Measurements from ENCODE around the gene NKX6-1. TPM values are rescaled to one million over a fixed set of nuclear protein-coding genes. Genes with fewer than 3 reads are reported as not detected.

Gene NKX6-1
- polyA plus RNA-seq, 1 donor: 0.27 TPM

GRCh38 chr4:84498203-84498934, 723 bp downstream of the NKX6-1 start:
- DNase-seq: no peak

GRCh38 chr4:84497504-84498202, 1.4 kb downstream of the NKX6-1 start:
- DNase-seq: no peak

- DNase-seq: no peak
Observed at GRCh38 chr4:84496706-84497503, 2.2 kb downstream of the NKX6-1 start.

DNA sequence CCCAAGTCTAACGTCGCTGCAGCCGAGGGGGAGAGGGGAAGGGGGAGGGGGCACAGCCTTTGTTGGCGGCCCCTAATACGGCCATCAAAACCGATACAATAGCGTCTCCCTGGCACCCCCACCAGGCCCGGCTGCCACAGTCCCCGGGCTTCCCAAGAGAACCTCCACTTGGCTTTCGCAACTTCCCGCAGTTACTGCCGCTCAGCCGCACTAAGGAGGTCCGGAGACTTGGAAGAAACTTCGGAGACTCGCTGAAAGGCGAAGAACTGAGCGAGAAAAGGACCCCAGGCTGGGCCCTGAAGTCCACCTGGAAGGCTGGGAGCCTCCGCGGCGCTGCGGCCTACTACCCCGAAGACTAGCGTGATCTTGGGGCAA, 2.8 kb downstream of the NKX6-1 start:
- DNase-seq: no peak

- DNase-seq: no peak
Observed at GRCh38 chr4:84495794-84496261, 3.3 kb downstream of the NKX6-1 start.

DNA sequence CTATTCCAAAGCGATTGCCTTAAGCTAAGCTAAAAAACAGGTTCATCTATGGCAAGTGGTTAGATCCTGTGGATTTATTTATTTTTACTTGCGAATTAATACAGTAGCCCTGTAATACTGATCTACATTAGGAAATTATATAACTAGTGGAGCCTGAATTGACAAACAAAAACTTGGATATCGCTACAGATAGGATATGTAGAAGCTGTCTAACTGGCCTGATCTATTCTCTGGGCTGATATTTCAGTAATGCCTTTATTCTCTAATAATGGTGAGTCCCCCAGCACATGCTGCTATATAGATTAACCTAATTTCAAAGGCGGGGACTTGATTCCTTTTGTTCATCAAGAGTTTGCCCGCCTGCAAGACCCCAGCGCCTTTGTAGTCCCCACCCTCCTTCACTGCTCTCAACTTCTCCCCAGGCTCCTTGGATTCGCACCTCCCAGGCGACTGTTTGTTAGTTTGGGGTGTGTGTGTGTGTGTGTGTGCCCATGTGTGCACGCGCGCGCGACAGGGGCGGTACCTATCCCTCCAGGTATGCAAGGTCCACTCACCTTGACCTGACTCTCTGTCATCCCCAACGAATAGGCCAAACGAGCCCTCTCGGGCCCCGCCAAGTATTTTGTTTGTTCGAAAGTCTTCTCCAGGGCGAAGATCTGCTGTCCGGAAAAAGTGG, 3.8 kb downstream of the NKX6-1 start:
- no peak for DNase-seq

GRCh38 chr4:84494531-84494930, 4.6 kb downstream of the NKX6-1 start:
- no peak for DNase-seq

- no peak for DNase-seq
Observed at GRCh38 chr4:84494076-84494475, 5.0 kb downstream of the NKX6-1 start.

GRCh38 chr4:84493092-84493850, 5.8 kb downstream of the NKX6-1 start:
- no peak for DNase-seq

GRCh38 chr4:84492737-84493091, 6.4 kb downstream of the NKX6-1 start:
- no peak for DNase-seq

DNA sequence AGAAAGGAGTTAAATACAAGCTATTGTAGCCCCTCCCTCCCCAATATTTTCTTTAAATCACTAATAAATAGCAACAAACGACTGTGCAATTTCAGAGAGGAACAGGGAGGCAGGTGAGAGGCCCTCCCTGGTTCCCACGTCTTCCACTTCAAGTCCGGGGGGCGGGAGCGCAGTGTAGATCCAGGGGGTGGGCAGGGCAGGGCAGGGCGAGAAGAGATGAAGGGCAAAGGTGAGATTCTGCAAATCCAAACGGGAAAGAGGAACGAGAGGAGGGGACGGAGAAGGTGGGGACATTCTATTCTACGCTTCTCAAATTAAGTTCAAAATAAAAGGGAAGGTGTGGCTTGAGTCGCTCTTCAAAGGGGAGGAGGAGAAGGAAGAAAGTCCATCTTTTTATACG, 6.8 kb downstream of the NKX6-1 start:
- DNase-seq: no peak

DNA sequence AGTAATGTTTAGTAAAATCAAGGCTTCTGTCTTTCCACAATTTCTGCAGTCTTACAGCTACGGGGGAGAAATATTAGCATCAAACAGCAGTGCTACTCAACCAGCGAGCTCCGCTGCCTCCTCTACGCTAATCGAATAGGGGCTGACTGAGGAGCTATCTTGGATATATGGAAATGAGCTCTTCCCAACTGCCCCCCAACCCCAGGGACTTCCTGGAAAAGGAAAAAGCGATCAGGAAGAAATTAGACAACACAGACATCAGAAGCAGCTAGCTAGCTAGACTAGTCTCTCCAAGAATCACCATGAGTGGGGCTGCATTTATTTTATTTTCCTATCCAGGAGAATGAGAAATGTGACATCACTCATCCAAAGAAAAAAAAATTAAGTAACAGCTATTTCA, 7.6 kb downstream of the NKX6-1 start:
- DNase-seq: no peak

DNA sequence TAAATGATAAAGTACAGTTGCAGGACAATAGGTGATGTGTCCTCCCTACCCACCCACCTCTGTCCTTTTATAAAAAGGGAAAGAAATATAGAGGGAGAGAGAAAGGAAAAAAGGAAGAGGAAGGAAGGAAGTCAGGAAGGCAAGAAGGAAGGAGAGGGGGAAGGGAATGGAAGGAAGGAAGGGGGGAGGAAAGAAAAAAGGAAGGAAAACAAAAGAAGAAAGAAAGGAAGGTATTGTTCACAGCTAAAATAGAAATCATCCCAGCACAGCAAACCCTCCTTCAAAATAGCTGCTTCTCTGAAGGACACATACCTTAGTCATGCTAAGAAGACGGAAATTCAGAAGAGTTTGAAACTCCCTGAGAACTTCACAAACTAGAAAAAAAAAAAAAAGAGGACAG, 8.4 kb downstream of the NKX6-1 start:
- no peak for DNase-seq

- DNase-seq: no peak
Observed at GRCh38 chr4:84484236-84484635, 14.9 kb downstream of the NKX6-1 start.

DNA sequence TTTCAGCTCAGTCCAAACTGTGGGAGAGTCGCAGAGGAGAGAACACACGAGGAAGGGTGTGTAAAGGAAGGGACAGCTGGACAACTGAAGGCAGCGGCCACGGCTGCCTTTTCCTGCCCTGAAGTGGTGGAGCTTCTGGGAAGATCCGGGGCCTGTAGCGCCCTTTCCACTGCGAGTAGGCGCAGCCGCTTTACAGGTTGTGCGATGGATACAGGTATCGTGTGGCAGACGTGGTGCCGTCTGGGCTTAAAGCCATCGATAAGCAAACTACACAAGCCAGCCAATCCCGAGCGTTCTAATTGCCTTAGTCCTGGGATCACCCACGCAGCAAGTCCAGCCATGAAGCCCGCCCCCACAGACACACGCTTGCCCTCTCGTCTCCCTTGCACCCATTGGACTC, 15.4 kb downstream of the NKX6-1 start:
- no peak for DNase-seq

- DNase-seq: no peak
Observed at GRCh38 chr4:84482564-84483563, 16.2 kb downstream of the NKX6-1 start.

GRCh38 chr4:84481860-84482245, 17.2 kb downstream of the NKX6-1 start:
- DNase-seq: no peak

GRCh38 chr4:84481077-84481859, 17.8 kb downstream of the NKX6-1 start:
- no peak for DNase-seq

DNA sequence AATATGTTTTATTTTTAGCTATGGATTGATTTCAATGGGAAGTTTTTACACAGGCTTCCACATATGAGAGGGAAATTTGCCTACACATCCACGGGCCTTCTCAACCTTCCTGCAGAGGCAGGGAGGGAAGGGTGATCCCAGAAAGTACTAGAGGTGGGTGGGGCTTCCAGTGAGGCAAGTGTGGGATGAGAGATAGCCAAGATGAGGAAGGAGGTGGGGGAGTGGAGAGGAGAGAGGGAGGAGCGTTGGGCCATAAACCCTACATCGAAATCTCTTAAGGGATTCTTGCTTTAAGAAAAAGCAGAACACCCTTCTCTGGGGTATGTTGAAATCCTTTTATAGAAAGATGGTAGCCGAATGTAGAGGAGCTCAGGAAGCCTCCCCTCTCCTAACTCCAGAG, 19.0 kb downstream of the NKX6-1 start:
- DNase-seq: no peak

DNA sequence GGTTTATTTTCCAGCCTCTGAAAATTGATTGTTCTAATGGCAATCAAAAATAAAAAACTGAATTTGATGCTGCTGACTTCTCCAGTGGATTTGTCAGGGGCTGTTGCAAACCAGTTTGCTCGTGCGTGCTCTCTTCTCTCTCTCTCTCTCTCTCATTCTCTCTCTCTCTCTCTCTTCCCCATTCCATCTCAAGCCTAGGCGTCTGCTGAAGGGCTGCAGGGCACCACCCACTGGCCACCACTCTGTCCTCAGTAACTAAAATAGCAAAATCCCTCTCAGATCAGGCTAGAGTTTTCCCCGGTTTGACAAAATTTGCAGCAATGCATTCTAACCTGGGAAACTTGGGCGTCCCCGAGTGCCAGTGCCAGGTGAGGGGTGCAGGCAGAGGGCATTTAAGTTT, 19.4 kb downstream of the NKX6-1 start:
- DNase-seq: no peak

Measured in hindlimb muscle (tissue), 1 donor.